ENCODE measurements around the gene GLS.

- TF ChIP-seq SRSF9 (IDR thresholded peaks at IDR 0.05; ENCODE audit: borderline replicate concordance, low read depth, low read length) (no peak), BRF2 (IDR thresholded peaks at IDR 0.05; ENCODE audit: borderline replicate concordance, insufficient read depth, insufficient read length) (no peak), YY1 (IDR thresholded peaks at IDR 0.05; ENCODE audit: borderline replicate concordance in 1 of 3, control insufficient read depth in 1 of 3, extremely low read depth in 1 of 3, insufficient read depth in 3 of 3, insufficient read length in 1 of 3, insufficient replicate concordance in 2 of 3, low read depth in 1 of 3, low read length in 2 of 3) (no peak), CTCF (IDR thresholded peaks at IDR 0.05 in 2 of 3, conservative IDR thresholded peaks at IDR 0.05 in 1 of 3; ENCODE audit: insufficient read depth in 2 of 3, low read depth in 1 of 3, low read length in 3 of 3) (no peak), EP300 (IDR thresholded peaks at IDR 0.05; ENCODE audit: low read length) (no peak), HCFC1 (IDR thresholded peaks at IDR 0.05; ENCODE audit: low read depth, low read length) (no peak), GATAD2A (IDR thresholded peaks at IDR 0.05) (no peak), ZNF12 (CRISPR knock-in tag; IDR thresholded peaks at IDR 0.05) (no peak), HINFP (tag; conservative IDR thresholded peaks at IDR 0.05; ENCODE audit: low read depth) (no peak), SIN3A (IDR thresholded peaks at IDR 0.05; ENCODE audit: borderline replicate concordance in 2 of 2, control insufficient read depth in 1 of 2, low read depth in 2 of 2, low read length in 2 of 2) (no peak), SMAD3 (CRISPR knock-in tag; conservative IDR thresholded peaks at IDR 0.05) (no peak)
Observed at GRCh38 chr2:190996947-190997346, 116.3 kb downstream of the GLS start.

Data from K562 (cell line).